ENCODE data around the gene CARD19. TPM values are rescaled to one million over a fixed set of nuclear protein-coding genes. Genes with fewer than 3 reads are reported as not detected.
"Not testable (repeated sequence)": the region's sequence is repeated elsewhere in the genome, so short reads cannot be mapped to it uniquely, and the experiment has no call there.

The CARD19 gene
- total RNA-seq, 1 donor from 2014 or later: 24.5 TPM

GRCh38 chr9:93101086-93101485 lies 5.1 kb downstream of the CARD19 start:
- H3K4me3 ChIP-seq (ENCODE audit: low read length in 3 of 3); H3K36me3 ChIP-seq (ENCODE audit: control insufficient read depth in 3 of 3, insufficient read depth in 3 of 3, low read length in 3 of 3); H3K9ac ChIP-seq (ENCODE audit: low read depth in 1 of 3, low read length in 3 of 3); H3K27ac ChIP-seq (ENCODE audit: low read depth, low read length); H3K27me3 ChIP-seq (ENCODE audit: control insufficient read depth in 3 of 3, insufficient read depth in 3 of 3, low read length in 3 of 3); H3K9me3 ChIP-seq (ENCODE audit: control insufficient read depth in 3 of 3, low read length in 3 of 3): not testable (repeated sequence)
- H3K4me1 ChIP-seq (ENCODE audit: control insufficient read depth in 3 of 3, insufficient read depth in 3 of 3, low read length in 3 of 3): peaks cover 31 to 43% (median 35%) of the 10 kb centered on the region in 3 donors

GRCh38 chr9:93105620-93106019 lies 9.6 kb downstream of the CARD19 start:
- Histone ChIP-seq H3K9me3 (ENCODE audit: control insufficient read depth in 3 of 3, low read length in 3 of 3) (peaks cover 0 to 2% (median 0%) of the 10 kb centered on the region in 3 donors), H3K36me3 (ENCODE audit: control insufficient read depth in 3 of 3, insufficient read depth in 3 of 3, low read length in 3 of 3) (peaks cover 12 to 20% (median 19%) of the 10 kb centered on the region in 3 donors)

DNA sequence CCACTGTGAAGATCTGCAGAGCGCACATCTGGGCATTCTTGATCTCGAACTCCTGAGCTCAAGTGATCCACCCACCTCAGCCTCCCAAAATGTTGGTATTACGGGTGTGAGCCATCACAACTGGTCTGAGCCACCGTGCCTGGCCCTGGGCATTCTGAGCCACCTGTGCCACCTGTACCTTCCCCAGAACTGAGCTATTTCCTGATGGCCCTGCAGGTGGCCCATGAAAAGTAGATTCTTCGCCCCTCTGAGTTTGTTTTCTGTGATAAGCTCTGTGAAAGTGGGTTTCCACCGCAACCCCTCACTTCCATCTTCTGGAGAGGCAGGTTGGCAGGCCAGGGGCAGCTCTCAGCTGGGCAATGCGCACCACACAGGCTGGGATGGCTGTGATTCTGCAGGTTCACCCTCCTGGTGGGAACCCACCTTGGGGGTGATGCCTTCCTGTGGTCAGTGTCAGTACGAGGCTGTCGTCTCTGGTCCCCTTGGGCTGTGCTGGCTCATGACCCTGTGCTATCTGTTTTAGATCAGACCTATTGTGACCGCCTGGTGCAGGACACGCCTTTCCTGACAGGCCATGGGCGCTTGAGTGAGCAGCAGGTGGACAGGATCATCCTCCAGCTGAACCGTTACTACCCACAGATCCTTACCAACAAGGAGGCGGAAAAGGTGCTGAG lies 11.3 kb downstream of the CARD19 start:
- no peaks in the 10 kb centered on the region for H3K27me3 ChIP-seq (ENCODE audit: control insufficient read depth in 3 of 3, insufficient read depth in 3 of 3, low read length in 3 of 3)
- no peak overlapping the region for H3K27ac ChIP-seq (ENCODE audit: low read depth, low read length)
- peaks cover 21 to 32% (median 25%) of the 10 kb centered on the region in 3 donors for H3K36me3 ChIP-seq (ENCODE audit: control insufficient read depth in 3 of 3, insufficient read depth in 3 of 3, low read length in 3 of 3)
- H3K4me1 ChIP-seq (ENCODE audit: control insufficient read depth in 3 of 3, insufficient read depth in 3 of 3, low read length in 3 of 3): peaks cover 3 to 27% (median 8%) of the 10 kb centered on the region in 3 donors
- H3K9ac ChIP-seq (ENCODE audit: low read depth in 1 of 3, low read length in 3 of 3): no peak overlapping the region
- H3K4me3 ChIP-seq (ENCODE audit: low read length in 3 of 3): no peak overlapping the region
- H3K9me3 ChIP-seq (ENCODE audit: control insufficient read depth in 3 of 3, low read length in 3 of 3): peaks cover 0 to 2% (median 0%) of the 10 kb centered on the region in 3 donors

More at GRCh38 chr9:93105620-93106019, 9.6 kb downstream of the CARD19 start:
- Histone ChIP-seq H3K4me1 (ENCODE audit: control insufficient read depth in 3 of 3, insufficient read depth in 3 of 3, low read length in 3 of 3) (peaks cover 3 to 27% (median 8%) of the 10 kb centered on the region in 3 donors), H3K9ac (ENCODE audit: low read depth in 1 of 3, low read length in 3 of 3) (no peak overlapping the region), H3K4me3 (ENCODE audit: low read length in 3 of 3) (no peak overlapping the region), H3K27me3 (ENCODE audit: control insufficient read depth in 3 of 3, insufficient read depth in 3 of 3, low read length in 3 of 3) (no peaks in the 10 kb centered on the region), H3K27ac (ENCODE audit: low read depth, low read length) (no peak overlapping the region)

DNA sequence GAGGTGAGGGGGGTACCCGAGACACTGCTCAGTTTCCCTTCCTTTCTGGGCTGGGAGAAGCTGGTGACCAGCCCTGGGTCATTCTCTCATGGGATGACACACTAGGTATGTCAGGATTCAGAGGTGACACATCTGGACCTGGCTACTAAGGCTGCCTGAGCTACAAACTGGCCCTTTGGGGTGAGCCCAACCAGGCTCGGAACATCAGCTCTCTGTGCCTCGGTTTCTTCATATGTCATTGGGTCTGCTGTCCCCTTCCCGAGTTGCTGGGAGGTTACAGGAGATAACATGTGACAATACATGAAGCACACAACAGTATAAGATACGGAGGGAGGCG lies 11.8 kb downstream of the CARD19 start:
- H3K9ac ChIP-seq (ENCODE audit: low read depth in 1 of 3, low read length in 3 of 3): no peak overlapping the region
- peaks cover 21 to 33% (median 25%) of the 10 kb centered on the region in 3 donors for H3K36me3 ChIP-seq (ENCODE audit: control insufficient read depth in 3 of 3, insufficient read depth in 3 of 3, low read length in 3 of 3)
- peaks cover 3 to 27% (median 8%) of the 10 kb centered on the region in 3 donors for H3K4me1 ChIP-seq (ENCODE audit: control insufficient read depth in 3 of 3, insufficient read depth in 3 of 3, low read length in 3 of 3)
- no peak overlapping the region for H3K4me3 ChIP-seq (ENCODE audit: low read length in 3 of 3)
- H3K27ac ChIP-seq (ENCODE audit: low read depth, low read length): no peak overlapping the region
- H3K27me3 ChIP-seq (ENCODE audit: control insufficient read depth in 3 of 3, insufficient read depth in 3 of 3, low read length in 3 of 3): no peaks in the 10 kb centered on the region
- H3K9me3 ChIP-seq (ENCODE audit: control insufficient read depth in 3 of 3, low read length in 3 of 3): peaks cover 0 to 2% (median 0%) of the 10 kb centered on the region in 3 donors

GRCh38 chr9:93108291-93109041 lies 12.4 kb downstream of the CARD19 start:
- peaks cover 24 to 36% (median 25%) of the 10 kb centered on the region in 3 donors for H3K36me3 ChIP-seq (ENCODE audit: control insufficient read depth in 3 of 3, insufficient read depth in 3 of 3, low read length in 3 of 3)

DNA sequence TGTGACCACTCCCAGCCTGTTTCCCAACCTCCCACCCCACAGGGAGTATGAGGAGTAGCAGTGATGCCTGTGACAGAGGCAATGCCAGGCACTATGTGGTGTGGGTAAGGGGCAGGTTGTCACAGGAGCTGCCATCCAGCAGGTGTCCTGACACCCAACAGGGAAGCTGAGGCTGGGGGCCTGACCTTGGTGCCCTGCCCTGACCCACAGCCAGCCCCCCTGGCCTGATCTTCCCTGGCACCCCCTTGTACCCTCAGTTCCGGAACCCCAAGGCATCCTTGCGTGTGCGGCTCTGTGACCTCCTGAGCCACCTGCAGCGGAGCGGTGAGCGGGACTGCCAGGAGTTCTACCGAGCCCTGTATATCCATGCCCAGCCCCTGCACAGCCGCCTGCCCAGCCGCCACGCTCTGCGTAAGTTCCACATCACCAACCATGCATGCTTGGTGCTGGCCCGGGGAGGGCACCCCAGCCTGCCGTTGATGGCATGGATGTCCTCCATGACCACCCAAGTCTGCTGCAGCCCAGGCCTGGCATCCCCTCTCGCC lies 14.4 kb downstream of the CARD19 start:
- Histone ChIP-seq H3K9me3 (ENCODE audit: control insufficient read depth in 3 of 3, low read length in 3 of 3) (no peaks in the 10 kb centered on the region), H3K36me3 (ENCODE audit: control insufficient read depth in 3 of 3, insufficient read depth in 3 of 3, low read length in 3 of 3) (peaks cover 28 to 38% (median 29%) of the 10 kb centered on the region in 3 donors), H3K9ac (ENCODE audit: low read depth in 1 of 3, low read length in 3 of 3) (no peak overlapping the region), H3K27ac (ENCODE audit: low read depth, low read length) (no peak overlapping the region), H3K4me1 (ENCODE audit: control insufficient read depth in 3 of 3, insufficient read depth in 3 of 3, low read length in 3 of 3) (peaks cover 3 to 33% (median 8%) of the 10 kb centered on the region in 3 donors), H3K27me3 (ENCODE audit: control insufficient read depth in 3 of 3, insufficient read depth in 3 of 3, low read length in 3 of 3) (no peaks in the 10 kb centered on the region), H3K4me3 (ENCODE audit: low read length in 3 of 3) (no peak overlapping the region)

More at GRCh38 chr9:93108291-93109041, 12.4 kb downstream of the CARD19 start:
- Histone ChIP-seq H3K27ac (ENCODE audit: low read depth, low read length) (no peak overlapping the region), H3K4me3 (ENCODE audit: low read length in 3 of 3) (no peak overlapping the region), H3K9me3 (ENCODE audit: control insufficient read depth in 3 of 3, low read length in 3 of 3) (peaks cover 0 to 2% (median 0%) of the 10 kb centered on the region in 3 donors), H3K27me3 (ENCODE audit: control insufficient read depth in 3 of 3, insufficient read depth in 3 of 3, low read length in 3 of 3) (no peaks in the 10 kb centered on the region), H3K9ac (ENCODE audit: low read depth in 1 of 3, low read length in 3 of 3) (peak overlapping the region in 2 of 3 donors; percentile 1 to 45), H3K4me1 (ENCODE audit: control insufficient read depth in 3 of 3, insufficient read depth in 3 of 3, low read length in 3 of 3) (peaks cover 3 to 27% (median 8%) of the 10 kb centered on the region in 3 donors)

DNA sequence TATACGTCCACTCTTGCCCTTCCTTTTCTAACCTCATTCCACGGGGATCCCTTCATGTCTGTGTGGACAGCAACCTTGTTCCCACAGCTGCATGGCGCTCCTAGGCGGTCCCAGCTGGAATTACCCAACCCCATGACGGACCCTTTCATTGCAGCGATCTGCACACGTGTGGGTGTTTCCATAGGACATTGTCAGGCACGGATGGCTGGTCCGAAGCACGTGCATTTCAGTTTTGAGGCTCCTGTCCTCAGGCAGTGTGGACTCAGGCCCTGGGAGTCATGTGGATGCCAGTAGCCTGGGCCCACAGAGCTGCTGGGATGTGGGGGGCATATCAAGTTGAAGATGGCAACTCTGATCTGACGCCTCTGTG lies 15.0 kb downstream of the CARD19 start:
- Histone ChIP-seq H3K36me3 (ENCODE audit: control insufficient read depth in 3 of 3, insufficient read depth in 3 of 3, low read length in 3 of 3) (peaks cover 28 to 38% (median 29%) of the 10 kb centered on the region in 3 donors), H3K27me3 (ENCODE audit: control insufficient read depth in 3 of 3, insufficient read depth in 3 of 3, low read length in 3 of 3) (no peaks in the 10 kb centered on the region), H3K27ac (ENCODE audit: low read depth, low read length) (no peak overlapping the region), H3K9me3 (ENCODE audit: control insufficient read depth in 3 of 3, low read length in 3 of 3) (no peaks in the 10 kb centered on the region), H3K9ac (ENCODE audit: low read depth in 1 of 3, low read length in 3 of 3) (no peak overlapping the region), H3K4me3 (ENCODE audit: low read length in 3 of 3) (no peak overlapping the region), H3K4me1 (ENCODE audit: control insufficient read depth in 3 of 3, insufficient read depth in 3 of 3, low read length in 3 of 3) (peaks cover 3 to 33% (median 8%) of the 10 kb centered on the region in 3 donors)

DNA sequence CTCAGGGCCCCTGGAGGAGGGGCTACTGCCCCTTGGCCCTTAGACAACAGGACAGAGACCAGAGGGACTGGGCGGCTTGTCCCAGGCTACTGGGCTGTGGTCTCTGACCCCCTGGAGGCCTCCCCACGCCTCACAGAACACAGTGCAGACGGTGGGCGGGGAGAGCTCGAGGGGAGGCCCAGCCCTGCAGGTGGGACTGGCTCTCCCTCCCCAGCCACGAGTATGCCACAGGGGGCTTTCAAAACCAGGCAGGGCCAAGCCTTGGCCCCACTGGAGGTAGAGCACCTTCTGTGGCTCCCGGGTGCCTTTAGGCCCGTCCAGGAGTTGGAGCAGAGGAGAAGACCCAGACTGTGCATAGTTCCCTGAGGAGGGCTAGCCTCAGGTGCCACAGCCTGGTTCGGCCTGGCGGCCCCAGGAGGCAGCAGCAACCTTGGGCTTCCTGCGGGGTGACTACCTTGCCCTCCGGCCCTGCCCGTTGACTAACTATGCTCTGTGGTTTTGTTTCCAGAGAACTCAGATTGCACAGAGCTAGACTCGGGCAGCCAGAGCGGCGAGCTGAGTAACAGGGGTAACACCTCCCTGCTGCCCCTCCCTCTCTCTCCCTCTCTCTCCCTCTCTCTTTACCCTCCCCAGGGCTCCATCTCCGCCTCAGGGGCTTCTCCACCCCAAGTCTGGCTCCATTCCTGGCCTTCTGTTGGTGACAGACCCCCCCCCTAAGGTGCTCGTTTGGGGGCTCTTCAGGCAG lies 15.5 kb downstream of the CARD19 start:
- Histone ChIP-seq H3K4me3 (ENCODE audit: low read length in 3 of 3) (no peak overlapping the region), H3K9ac (ENCODE audit: low read depth in 1 of 3, low read length in 3 of 3) (no peak overlapping the region), H3K9me3 (ENCODE audit: control insufficient read depth in 3 of 3, low read length in 3 of 3) (no peaks in the 10 kb centered on the region), H3K36me3 (ENCODE audit: control insufficient read depth in 3 of 3, insufficient read depth in 3 of 3, low read length in 3 of 3) (peaks cover 28 to 38% (median 29%) of the 10 kb centered on the region in 3 donors), H3K27ac (ENCODE audit: low read depth, low read length) (no peak overlapping the region), H3K27me3 (ENCODE audit: control insufficient read depth in 3 of 3, insufficient read depth in 3 of 3, low read length in 3 of 3) (no peaks in the 10 kb centered on the region), H3K4me1 (ENCODE audit: control insufficient read depth in 3 of 3, insufficient read depth in 3 of 3, low read length in 3 of 3) (peaks cover 8 to 39% (median 14%) of the 10 kb centered on the region in 3 donors)

DNA sequence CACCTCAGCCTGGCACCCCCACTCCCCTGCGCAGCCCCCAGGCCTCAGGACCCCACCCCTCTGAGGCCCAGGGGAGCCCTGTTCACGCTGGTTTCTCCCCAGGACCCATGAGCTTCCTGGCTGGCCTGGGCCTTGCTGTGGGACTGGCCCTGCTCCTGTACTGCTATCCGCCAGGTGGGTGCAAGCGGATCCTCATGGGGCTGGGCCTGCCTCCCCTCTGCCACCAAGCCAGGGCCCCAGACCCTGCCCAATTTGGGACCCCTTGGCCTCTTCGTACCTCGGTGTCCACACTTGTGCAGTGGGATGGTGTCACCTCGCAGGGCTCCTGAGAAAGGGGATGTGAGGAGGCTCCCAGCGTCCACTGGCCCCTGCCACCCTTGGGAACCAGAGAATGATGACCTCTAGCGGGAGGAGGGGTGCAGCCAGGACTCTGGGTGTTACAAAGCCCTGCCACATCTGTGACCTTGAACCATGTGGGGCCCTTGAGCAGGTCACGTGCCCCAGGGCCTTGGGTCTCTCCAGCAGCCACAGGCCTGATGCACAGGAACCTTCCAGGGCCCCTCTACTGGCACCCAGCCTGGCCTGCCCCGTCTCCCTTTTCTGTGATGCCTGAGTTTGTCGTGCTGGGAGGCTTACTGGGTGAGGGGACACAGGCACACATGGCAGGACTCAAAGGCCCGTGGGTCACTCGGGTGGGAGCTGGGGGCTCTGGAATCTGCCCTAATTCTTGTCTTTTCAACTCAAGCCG lies 16.3 kb downstream of the CARD19 start:
- Histone ChIP-seq H3K9me3 (ENCODE audit: control insufficient read depth in 3 of 3, low read length in 3 of 3) (no peaks in the 10 kb centered on the region), H3K27ac (ENCODE audit: low read depth, low read length) (no peak overlapping the region), H3K27me3 (ENCODE audit: control insufficient read depth in 3 of 3, insufficient read depth in 3 of 3, low read length in 3 of 3) (no peaks in the 10 kb centered on the region), H3K4me1 (ENCODE audit: control insufficient read depth in 3 of 3, insufficient read depth in 3 of 3, low read length in 3 of 3) (peaks cover 8 to 41% (median 15%) of the 10 kb centered on the region in 3 donors), H3K36me3 (ENCODE audit: control insufficient read depth in 3 of 3, insufficient read depth in 3 of 3, low read length in 3 of 3) (peaks cover 28 to 38% (median 29%) of the 10 kb centered on the region in 3 donors), H3K9ac (ENCODE audit: low read depth in 1 of 3, low read length in 3 of 3) (no peak overlapping the region), H3K4me3 (ENCODE audit: low read length in 3 of 3) (no peak overlapping the region)
